ENCODE measurements around the gene CUEDC1. TPM values are rescaled to one million over a fixed set of nuclear protein-coding genes. Genes with fewer than 3 reads are reported as not detected.

Gene CUEDC1
- total RNA-seq, 8 experiments from 2014 or later: 6.9 to 37.4 (median 16.3) TPM

GRCh38 chr17:57940231-57940630 is 15.0 kb downstream of the CUEDC1 start:
- peak in 1 of 8 experiments; percentile 1 for ATAC-seq (replicated peaks in 6 of 8)
- in situ Hi-C loops (cut with MboI; ENCODE audit: low pct_unique_long_range_greater_than_20kb in 2 of 9, low sequenced_read_pairs in 9 of 9, unreplicated experiment in 9 of 9): no loop called here
- H3K4me1 ChIP-seq (replicated peaks in 1 of 2): peaks cover 61 to 80% of the 10 kb centered on the region in 2 donors
- WGBS, 10 experiments: 20 to 80% (median 69%) methylated on average over 1 to 4 of the region's 5 CpGs; no CpG with 5 or more reads in 2 of the 10 experiments
- no peak overlapping the region for H3K27ac ChIP-seq
- H3K4me3 ChIP-seq: no peak overlapping the region

GRCh38 chr17:57939797-57940196 is 15.4 kb downstream of the CUEDC1 start:
- H3K4me3 ChIP-seq: no peak overlapping the region
- in situ Hi-C loops (cut with MboI; ENCODE audit: low pct_unique_long_range_greater_than_20kb in 2 of 9, low sequenced_read_pairs in 9 of 9, unreplicated experiment in 9 of 9): no loop called here
- no peak overlapping the region for H3K27ac ChIP-seq
- peaks cover 61 to 79% of the 10 kb centered on the region in 2 donors for H3K4me1 ChIP-seq (replicated peaks in 1 of 2)
- WGBS, 10 experiments: 33 to 100% (median 75%) methylated on average over 1 to 5 of the region's 7 CpGs; no CpG with 5 or more reads in 4 of the 10 experiments
- no peak for ATAC-seq (replicated peaks in 6 of 8)

- H3K4me1 ChIP-seq (replicated peaks in 1 of 2): peaks cover 57 to 75% of the 10 kb centered on the region in 2 donors
- peak overlapping the region in 1 of 2 donors; percentile 95 for H3K27ac ChIP-seq
- in situ Hi-C loops (cut with MboI; ENCODE audit: low pct_unique_long_range_greater_than_20kb in 2 of 9, low sequenced_read_pairs in 9 of 9, unreplicated experiment in 9 of 9): no loop called here
- ATAC-seq (replicated peaks in 6 of 8): no peak
- WGBS, 10 experiments: 40 to 80% (median 64%) methylated on average over 1 to 7 of the region's 7 CpGs; no CpG with 5 or more reads in 1 of the 10 experiments
- no peak overlapping the region for H3K4me3 ChIP-seq
These were observed 17.1 kb downstream of the CUEDC1 start for GRCh38 chr17:57938061-57938502.

- peaks cover 58 to 79% of the 10 kb centered on the region in 2 donors for H3K4me1 ChIP-seq (replicated peaks in 1 of 2)
- no peak overlapping the region for H3K4me3 ChIP-seq
- WGBS, 10 experiments: 100% methylated on average over 1 to 2 of the region's 2 CpGs; no CpG with 5 or more reads in 2 of the 10 experiments
- peak overlapping the region in 1 of 2 donors; percentile 95 for H3K27ac ChIP-seq
- in situ Hi-C loops (cut with MboI; ENCODE audit: low pct_unique_long_range_greater_than_20kb in 2 of 9, low sequenced_read_pairs in 9 of 9, unreplicated experiment in 9 of 9): no loop called here
- ATAC-seq (replicated peaks in 6 of 8): no peak
These were observed 17.7 kb downstream of the CUEDC1 start for GRCh38 chr17:57937492-57937891.

- in situ Hi-C loops (cut with MboI; ENCODE audit: low pct_unique_long_range_greater_than_20kb in 2 of 9, low sequenced_read_pairs in 9 of 9, unreplicated experiment in 9 of 9): no loop called here
- H3K27ac ChIP-seq: peak overlapping the region; percentile 87 to 95
- 0 to 80% (median 28%) methylated on average over 1 to 4 of the region's 11 CpGs; no CpG with 5 or more reads in 3 of the 10 experiments for WGBS, 10 experiments
- peak overlapping the region in 3 of 5 donors; percentile 4 to 13 (median 10) for H3K4me3 ChIP-seq
- ATAC-seq (replicated peaks in 6 of 8): peak; percentile 55 to 74 (median 68)
- H3K4me1 ChIP-seq (replicated peaks in 1 of 2): peaks cover 50 to 74% of the 10 kb centered on the region in 2 donors
These were observed 19.1 kb downstream of the CUEDC1 start for GRCh38 chr17:57935833-57936807.

- H3K27ac ChIP-seq: no peak overlapping the region
- no peak for ATAC-seq (replicated peaks in 6 of 8)
- no peak overlapping the region for H3K4me3 ChIP-seq
- WGBS, 10 experiments: 45 to 80% (median 62%) methylated on average over 1 to 7 of the region's 12 CpGs; no CpG with 5 or more reads in 2 of the 10 experiments
- in situ Hi-C loops (cut with MboI; ENCODE audit: low pct_unique_long_range_greater_than_20kb in 2 of 9, low sequenced_read_pairs in 9 of 9, unreplicated experiment in 9 of 9): no loop called here
- H3K4me1 ChIP-seq (replicated peaks in 1 of 2): peaks cover 42 to 69% of the 10 kb centered on the region in 2 donors
These were observed 23.6 kb downstream of the CUEDC1 start for GRCh38 chr17:57931488-57932137.

- Histone ChIP-seq H3K4me3 (no peak overlapping the region), H3K4me1 (replicated peaks in 1 of 2) (peaks cover 35 to 68% of the 10 kb centered on the region in 2 donors), H3K27ac (no peak overlapping the region)
- WGBS, 10 experiments: 67 to 100% (median 100%) methylated on average over 1 to 4 of the region's 5 CpGs; no CpG with 5 or more reads in 3 of the 10 experiments
- ATAC-seq (replicated peaks in 6 of 8): no peak
- in situ Hi-C loops (cut with MboI; ENCODE audit: low pct_unique_long_range_greater_than_20kb in 2 of 9, low sequenced_read_pairs in 9 of 9, unreplicated experiment in 9 of 9): no loop called here
These were observed 25.0 kb downstream of the CUEDC1 start for GRCh38 chr17:57930239-57930638.

- H3K27ac ChIP-seq: no peak overlapping the region
- in situ Hi-C loops (cut with MboI; ENCODE audit: low pct_unique_long_range_greater_than_20kb in 2 of 9, low sequenced_read_pairs in 9 of 9, unreplicated experiment in 9 of 9): no loop called here
These were observed 25.8 kb downstream of the CUEDC1 start for GRCh38 chr17:57929386-57929785.

GRCh38 chr17:57928928-57929327 is 26.3 kb downstream of the CUEDC1 start:
- Histone ChIP-seq H3K27ac (no peak overlapping the region), H3K4me3 (no peak overlapping the region), H3K4me1 (replicated peaks in 1 of 2) (peaks cover 29 to 63% of the 10 kb centered on the region in 2 donors)
- in situ Hi-C loops (cut with MboI; ENCODE audit: low pct_unique_long_range_greater_than_20kb in 2 of 9, low sequenced_read_pairs in 9 of 9, unreplicated experiment in 9 of 9): no loop called here
- WGBS, 10 experiments: 64 to 100% (median 81%) methylated on average over 1 to 4 of the region's 5 CpGs; no CpG with 5 or more reads in 1 of the 10 experiments
- no peak for ATAC-seq (replicated peaks in 6 of 8)

More at GRCh38 chr17:57929386-57929785, 25.8 kb downstream of the CUEDC1 start:
- peaks cover 29 to 63% of the 10 kb centered on the region in 2 donors for H3K4me1 ChIP-seq (replicated peaks in 1 of 2)
- no peak overlapping the region for H3K4me3 ChIP-seq
- ATAC-seq (replicated peaks in 6 of 8): no peak
- WGBS, 10 experiments: 60 to 100% (median 90%) methylated on average over 1 to 3 of the region's 4 CpGs; no CpG with 5 or more reads in 4 of the 10 experiments

- H3K4me3 ChIP-seq: no peak overlapping the region
- in situ Hi-C loops (cut with MboI; ENCODE audit: low pct_unique_long_range_greater_than_20kb in 2 of 9, low sequenced_read_pairs in 9 of 9, unreplicated experiment in 9 of 9): no loop called here
- peaks cover 28 to 54% of the 10 kb centered on the region in 2 donors for H3K4me1 ChIP-seq (replicated peaks in 1 of 2)
- peak; percentile 78 to 98 (median 88) for ATAC-seq (replicated peaks in 6 of 8)
- peak overlapping the region; percentile 35 to 55 for H3K27ac ChIP-seq
- 20 to 41% (median 20%) methylated on average over 1 to 3 of the region's 5 CpGs; no CpG with 5 or more reads in 6 of the 10 experiments for WGBS, 10 experiments
These were observed 28.0 kb downstream of the CUEDC1 start for GRCh38 chr17:57927048-57927723.

- in situ Hi-C loops (cut with MboI; ENCODE audit: low pct_unique_long_range_greater_than_20kb in 2 of 9, low sequenced_read_pairs in 9 of 9, unreplicated experiment in 9 of 9): no loop called here
- 19 to 79% (median 45%) methylated on average over 3 to 7 of the region's 7 CpGs; no CpG with 5 or more reads in 2 of the 10 experiments for WGBS, 10 experiments
- no peak overlapping the region for H3K4me3 ChIP-seq
- peaks cover 33 to 57% of the 10 kb centered on the region in 2 donors for H3K4me1 ChIP-seq (replicated peaks in 1 of 2)
- H3K27ac ChIP-seq: no peak overlapping the region
- no peak for ATAC-seq (replicated peaks in 6 of 8)
These were observed 28.5 kb downstream of the CUEDC1 start for GRCh38 chr17:57926723-57927047.

GRCh38 chr17:57925361-57925990 is 29.7 kb downstream of the CUEDC1 start:
- peak in 1 of 8 experiments; percentile 5 for ATAC-seq (replicated peaks in 6 of 8)
- Histone ChIP-seq H3K4me3 (no peak overlapping the region), H3K4me1 (replicated peaks in 1 of 2) (peaks cover 41 to 58% of the 10 kb centered on the region in 2 donors), H3K27ac (peak overlapping the region; percentile 27 to 41)
- in situ Hi-C loops (cut with MboI; ENCODE audit: low pct_unique_long_range_greater_than_20kb in 2 of 9, low sequenced_read_pairs in 9 of 9, unreplicated experiment in 9 of 9): no loop called here
- WGBS, 10 experiments: 37 to 100% (median 51%) methylated on average over 1 to 6 of the region's 9 CpGs; no CpG with 5 or more reads in 4 of the 10 experiments
